ENCODE results near the gene BTRC. TPM values are rescaled to one million over a fixed set of nuclear protein-coding genes. Genes with fewer than 3 reads are reported as not detected.

Gene BTRC
- total RNA-seq, 1 donor from 2014 or later = 19.4 TPM

DNA sequence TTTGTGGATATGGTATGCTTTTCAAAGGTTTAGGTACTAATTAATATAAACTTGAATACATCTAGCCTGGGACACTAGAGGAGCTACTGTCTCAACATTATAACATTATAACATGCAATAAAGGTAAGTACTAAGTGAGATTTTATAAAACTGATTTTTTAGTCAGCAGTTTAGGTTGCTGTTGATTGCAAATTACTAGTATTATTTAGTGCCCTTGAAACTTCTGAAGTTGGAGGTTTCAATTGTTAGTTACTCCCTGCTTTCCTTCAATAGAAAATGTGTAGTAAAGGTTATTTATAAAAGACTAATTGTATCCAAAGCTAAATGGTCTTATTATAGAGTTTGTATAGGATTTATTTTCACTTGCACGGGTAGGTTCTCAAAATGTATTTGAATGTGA, 138.8 kb downstream of the BTRC start:
- H3K4me1 Mint-ChIP-seq = no peaks in the 10 kb centered on the region
- no peak for ATAC-seq (ENCODE audit: low read depth)
- H3K9me3 Mint-ChIP-seq = no peaks in the 10 kb centered on the region
- intact Hi-C loops (cut with micrococcal nuclease) = no loop called here
- ChIA-PET CTCF (no interaction called here), POLR2A (no interaction called here)
- no peak overlapping the region for H3K4me3 Mint-ChIP-seq
- no peak overlapping the region for H3K27ac Mint-ChIP-seq
- TF ChIP-seq, protein P1, sequence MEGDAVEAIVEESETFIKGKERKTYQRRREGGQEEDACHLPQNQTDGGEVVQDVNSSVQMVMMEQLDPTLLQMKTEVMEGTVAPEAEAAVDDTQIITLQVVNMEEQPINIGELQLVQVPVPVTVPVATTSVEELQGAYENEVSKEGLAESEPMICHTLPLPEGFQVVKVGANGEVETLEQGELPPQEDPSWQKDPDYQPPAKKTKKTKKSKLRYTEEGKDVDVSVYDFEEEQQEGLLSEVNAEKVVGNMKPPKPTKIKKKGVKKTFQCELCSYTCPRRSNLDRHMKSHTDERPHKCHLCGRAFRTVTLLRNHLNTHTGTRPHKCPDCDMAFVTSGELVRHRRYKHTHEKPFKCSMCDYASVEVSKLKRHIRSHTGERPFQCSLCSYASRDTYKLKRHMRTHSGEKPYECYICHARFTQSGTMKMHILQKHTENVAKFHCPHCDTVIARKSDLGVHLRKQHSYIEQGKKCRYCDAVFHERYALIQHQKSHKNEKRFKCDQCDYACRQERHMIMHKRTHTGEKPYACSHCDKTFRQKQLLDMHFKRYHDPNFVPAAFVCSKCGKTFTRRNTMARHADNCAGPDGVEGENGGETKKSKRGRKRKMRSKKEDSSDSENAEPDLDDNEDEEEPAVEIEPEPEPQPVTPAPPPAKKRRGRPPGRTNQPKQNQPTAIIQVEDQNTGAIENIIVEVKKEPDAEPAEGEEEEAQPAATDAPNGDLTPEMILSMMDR (IDR thresholded peaks at IDR 0.05) = no peak
- H3K27me3 Mint-ChIP-seq = no peaks in the 10 kb centered on the region
- no peak for DNase-seq
- H3K36me3 Mint-ChIP-seq (ENCODE audit: low read depth) = peaks cover 1% of the 10 kb centered on the region

DNA sequence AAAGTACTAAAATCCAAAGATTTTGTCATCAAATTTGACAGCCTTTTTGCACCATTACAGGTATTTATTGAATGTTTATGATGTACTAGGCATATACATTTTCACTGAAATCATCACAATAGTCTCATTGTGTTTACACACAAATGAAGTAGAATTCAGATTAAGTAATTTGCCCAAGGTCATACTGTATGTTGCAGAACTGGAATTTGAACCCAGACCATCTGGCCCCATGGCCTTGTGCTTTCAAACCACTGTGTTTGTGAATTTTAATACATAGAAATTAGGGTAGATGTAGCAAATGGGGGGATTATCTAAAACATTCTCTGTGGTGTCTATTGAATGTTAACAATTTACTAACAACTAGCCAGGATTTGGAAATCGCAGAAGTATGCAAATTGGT, 139.3 kb downstream of the BTRC start:
- H3K4me1 Mint-ChIP-seq = no peaks in the 10 kb centered on the region
- no peak overlapping the region for H3K4me3 Mint-ChIP-seq
- intact Hi-C loops (cut with micrococcal nuclease) = no loop called here
- no peak overlapping the region for H3K27ac Mint-ChIP-seq
- POLR2A ChIA-PET = no interaction called here
- ATAC-seq (ENCODE audit: low read depth) = no peak
- no peak for DNase-seq
- H3K27me3 Mint-ChIP-seq = no peaks in the 10 kb centered on the region
- CTCF ChIA-PET = no interaction called here
- no peaks in the 10 kb centered on the region for H3K9me3 Mint-ChIP-seq
- peaks cover 1% of the 10 kb centered on the region for H3K36me3 Mint-ChIP-seq (ENCODE audit: low read depth)
- TF ChIP-seq, protein P1 (IDR thresholded peaks at IDR 0.05) = no peak

DNA sequence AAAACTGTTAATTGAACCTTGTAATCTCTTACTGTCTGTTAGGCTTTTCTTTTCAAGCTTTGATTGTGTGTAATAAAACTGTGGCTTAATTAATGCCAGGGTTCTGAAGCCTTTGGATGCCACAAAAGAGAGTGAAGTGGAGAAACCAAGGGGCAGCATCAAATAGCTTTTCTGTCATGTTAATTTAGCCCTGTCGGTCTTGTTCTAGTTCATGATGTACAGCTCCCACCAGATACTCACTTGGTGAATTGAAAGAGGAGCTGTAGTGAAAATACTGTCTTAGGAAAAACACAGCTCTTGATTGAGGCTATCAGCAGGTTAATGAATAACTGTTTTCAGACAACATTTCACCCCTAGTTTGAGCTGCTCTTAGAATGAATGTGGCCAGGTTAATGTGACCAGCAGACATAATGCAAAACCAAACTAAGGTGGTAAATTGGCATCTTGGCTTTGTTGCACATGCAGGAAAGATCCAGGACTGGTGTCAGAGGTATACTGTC, 139.9 kb downstream of the BTRC start:
- ChIA-PET CTCF (no interaction called here), POLR2A (no interaction called here)
- intact Hi-C loops (cut with micrococcal nuclease) = no loop called here
- ATAC-seq (ENCODE audit: low read depth) = no peak
- peaks cover 1% of the 10 kb centered on the region for H3K36me3 Mint-ChIP-seq (ENCODE audit: low read depth)
- no peak overlapping the region for H3K27ac Mint-ChIP-seq
- no peaks in the 10 kb centered on the region for H3K4me1 Mint-ChIP-seq
- no peaks in the 10 kb centered on the region for H3K27me3 Mint-ChIP-seq
- TF ChIP-seq, protein P1 (IDR thresholded peaks at IDR 0.05) = no peak
- H3K9me3 Mint-ChIP-seq = no peaks in the 10 kb centered on the region
- no peak for DNase-seq
- no peak overlapping the region for H3K4me3 Mint-ChIP-seq

GRCh38 chr10:101494650-101495049, 140.7 kb downstream of the BTRC start:
- Mint-ChIP-seq H3K27me3 (no peaks in the 10 kb centered on the region), H3K9me3 (no peaks in the 10 kb centered on the region), H3K4me3 (no peak overlapping the region), H3K27ac (no peak overlapping the region), H3K4me1 (no peaks in the 10 kb centered on the region), H3K36me3 (ENCODE audit: low read depth) (peaks cover 1% of the 10 kb centered on the region)
- TF ChIP-seq, protein P1 (IDR thresholded peaks at IDR 0.05) = no peak
- CTCF ChIA-PET = no interaction called here
- intact Hi-C loops (cut with micrococcal nuclease) = no loop called here
- POLR2A ChIA-PET = no interaction called here
- no peak for DNase-seq
- no peak for ATAC-seq (ENCODE audit: low read depth)

- TF ChIP-seq, protein P1 (IDR thresholded peaks at IDR 0.05) = no peak
Measured at GRCh38 chr10:101495324-101495925, 141.5 kb downstream of the BTRC start.

More at GRCh38 chr10:101495324-101495925, 141.5 kb downstream of the BTRC start:
- ChIA-PET CTCF (no interaction called here), POLR2A (no interaction called here)
- Mint-ChIP-seq H3K36me3 (ENCODE audit: low read depth) (peaks cover 1% of the 10 kb centered on the region), H3K9me3 (no peaks in the 10 kb centered on the region), H3K4me3 (no peak overlapping the region), H3K27me3 (no peaks in the 10 kb centered on the region), H3K27ac (no peak overlapping the region), H3K4me1 (no peaks in the 10 kb centered on the region)
- no peak for DNase-seq
- no peak for ATAC-seq (ENCODE audit: low read depth)
- intact Hi-C loops (cut with micrococcal nuclease) = no loop called here

All from activated B cell treated with CpG ODN at 0.5 μM for 24 hours (primary cell).